Effector memory CD8-positive, alpha-beta T cell (primary cell): ENCODE measurements around the gene ZNF543.

Experiments used
- ATAC-seq: fragments of 150-1000 bp; cut with Tn5 transposase; replicated peaks from 2 replicates; pipeline ENCODE4 v1.10.0; 2021; ENCODE audit warnings: mild to moderate bottlenecking, moderate library complexity
- DNase-seq, 3 experiments: peaks; one replicate each; pipeline ENCODE4 v3.0.0; 2021
- H3K27ac Mint-ChIP-seq, 2 donors: one replicate each; pipeline ENCODE4 v1.8.0; 2022; ENCODE audit warnings: mild to moderate bottlenecking in 2 of 2, mixed read lengths in 2 of 2, moderate library complexity in 2 of 2
- H3K27me3 Mint-ChIP-seq, 2 donors: one replicate each; pipeline ENCODE4 v1.8.0; 2022; ENCODE audit warnings: mixed read lengths in 2 of 2
- H3K36me3 Mint-ChIP-seq: one replicate; pipeline ENCODE4 v1.8.0; 2022; ENCODE audit warnings: mild to moderate bottlenecking, moderate library complexity, mixed read lengths; ENCODE audit not compliant: insufficient read depth
- H3K4me1 Mint-ChIP-seq, 2 donors: one replicate each; pipeline ENCODE4 v1.8.0; 2022; ENCODE audit warnings: low read depth in 2 of 2, mixed read lengths in 2 of 2
- H3K4me3 Mint-ChIP-seq, 2 donors: one replicate each; pipeline ENCODE4 v1.8.0; 2022; ENCODE audit warnings: mild to moderate bottlenecking in 2 of 2, mixed read lengths in 2 of 2, moderate library complexity in 2 of 2
- H3K9me3 Mint-ChIP-seq, 2 donors: one replicate each; pipeline ENCODE4 v1.8.0; 2022; ENCODE audit warnings: mixed read lengths in 2 of 2

Gene ZNF543

GRCh38 chr19:57338877-57339276 is 18.6 kb downstream of the ZNF543 start:
- H3K4me3 Mint-ChIP-seq: no peak overlapping the region
- H3K27me3 Mint-ChIP-seq: no peaks in the 10 kb centered on the region
- H3K9me3 Mint-ChIP-seq: peaks cover 1 to 16% of the 10 kb centered on the region in 2 donors
- ATAC-seq (no peak), DNase-seq (no peak)
- no peaks in the 10 kb centered on the region for H3K4me1 Mint-ChIP-seq
- no peaks in the 10 kb centered on the region for H3K36me3 Mint-ChIP-seq
- H3K27ac Mint-ChIP-seq: no peak overlapping the region

GRCh38 chr19:57342582-57342981 is 22.3 kb downstream of the ZNF543 start:
- no peaks in the 10 kb centered on the region for H3K36me3 Mint-ChIP-seq
- H3K27ac Mint-ChIP-seq: no peak overlapping the region
- no peak overlapping the region for H3K4me3 Mint-ChIP-seq
- peaks cover 4 to 16% of the 10 kb centered on the region in 2 donors for H3K27me3 Mint-ChIP-seq
- DNase-seq (no peak), ATAC-seq (no peak)
- H3K4me1 Mint-ChIP-seq: no peaks in the 10 kb centered on the region
- H3K9me3 Mint-ChIP-seq: peaks cover 3 to 8% of the 10 kb centered on the region in 2 donors

- H3K4me1 Mint-ChIP-seq: peaks cover 24 to 29% of the 10 kb centered on the region in 2 donors
- H3K27ac Mint-ChIP-seq: no peak overlapping the region
- DNase-seq (no peak), ATAC-seq (no peak)
- H3K4me3 Mint-ChIP-seq: no peak overlapping the region
- H3K36me3 Mint-ChIP-seq: peaks cover 12% of the 10 kb centered on the region
- peaks cover 4 to 18% of the 10 kb centered on the region in 2 donors for H3K27me3 Mint-ChIP-seq
- peaks cover 12 to 27% of the 10 kb centered on the region in 2 donors for H3K9me3 Mint-ChIP-seq
Measured at GRCh38 chr19:57348136-57348535, 27.9 kb downstream of the ZNF543 start.

- Mint-ChIP-seq H3K27ac (peak within 1 kb of the TSS; percentile 95 to 98), H3K27me3 (peaks cover 4 to 16% of the 10 kb centered on the region in 2 donors), H3K36me3 (peaks cover 21% of the 10 kb centered on the region), H3K9me3 (peaks cover 23 to 45% of the 10 kb centered on the region in 2 donors), H3K4me1 (peaks cover 27 to 36% of the 10 kb centered on the region in 2 donors), H3K4me3 (peak within 1 kb of the TSS; percentile 97 to 99)
- peak; percentile 99 for ATAC-seq
- DNase-seq: peak; percentile 65 to 66 (median 66)
Measured at GRCh38 chr19:57350877-57351805, 30.9 kb downstream of the ZNF543 start, which contains the start of gene ZNF304. Gene ZNF304, plus strand, starts transcription at chr19:57351271. Its CDS starts 394 bp downstream, at chr19:57351665.

- Mint-ChIP-seq H3K36me3 (peaks cover 26% of the 10 kb centered on the region), H3K4me3 (peak overlapping the region; percentile 97 to 99), H3K27ac (peak overlapping the region; percentile 95 to 98), H3K27me3 (peaks cover 0 to 8% of the 10 kb centered on the region in 2 donors), H3K4me1 (peaks cover 27 to 36% of the 10 kb centered on the region in 2 donors), H3K9me3 (peaks cover 23 to 46% of the 10 kb centered on the region in 2 donors)
- no peak for DNase-seq
- no peak for ATAC-seq
Measured at GRCh38 chr19:57351867-57352266, 31.6 kb downstream of the ZNF543 start.

- peaks cover 25 to 30% of the 10 kb centered on the region in 2 donors for H3K4me1 Mint-ChIP-seq
- no peak for ATAC-seq
- H3K27ac Mint-ChIP-seq: no peak overlapping the region
- H3K9me3 Mint-ChIP-seq: peaks cover 25 to 41% of the 10 kb centered on the region in 2 donors
- DNase-seq: no peak
- no peak overlapping the region for H3K4me3 Mint-ChIP-seq
- peaks cover 27% of the 10 kb centered on the region for H3K36me3 Mint-ChIP-seq
- H3K27me3 Mint-ChIP-seq: no peaks in the 10 kb centered on the region
Measured at GRCh38 chr19:57355916-57356315, 35.6 kb downstream of the ZNF543 start.

GRCh38 chr19:57357406-57357805 is 37.1 kb downstream of the ZNF543 start:
- Mint-ChIP-seq H3K4me1 (peaks cover 10 to 15% of the 10 kb centered on the region in 2 donors), H3K27ac (no peak overlapping the region), H3K27me3 (no peaks in the 10 kb centered on the region), H3K9me3 (peaks cover 25 to 27% of the 10 kb centered on the region in 2 donors), H3K4me3 (no peak overlapping the region), H3K36me3 (peaks cover 22% of the 10 kb centered on the region)
- DNase-seq (no peak), ATAC-seq (no peak)

- Mint-ChIP-seq H3K27ac (no peak overlapping the region), H3K4me1 (peaks cover 15 to 16% of the 10 kb centered on the region in 2 donors), H3K4me3 (no peak overlapping the region), H3K27me3 (no peaks in the 10 kb centered on the region), H3K36me3 (peaks cover 34% of the 10 kb centered on the region), H3K9me3 (peaks cover 13 to 25% of the 10 kb centered on the region in 2 donors)
- ATAC-seq (no peak), DNase-seq (no peak)
Measured at GRCh38 chr19:57359300-57359699, 39.0 kb downstream of the ZNF543 start.

- peak overlapping the region; percentile 76 to 86 for H3K4me3 Mint-ChIP-seq
- DNase-seq (no peak), ATAC-seq (no peak)
- peaks cover 18% of the 10 kb centered on the region for H3K36me3 Mint-ChIP-seq
- H3K27me3 Mint-ChIP-seq: no peaks in the 10 kb centered on the region
- H3K9me3 Mint-ChIP-seq: peaks cover 5 to 11% of the 10 kb centered on the region in 2 donors
- H3K27ac Mint-ChIP-seq: peak overlapping the region; percentile 97 to 99
- peaks cover 15 to 16% of the 10 kb centered on the region in 2 donors for H3K4me1 Mint-ChIP-seq
Measured at GRCh38 chr19:57362419-57362818, 42.1 kb downstream of the ZNF543 start.

GRCh38 chr19:57362997-57363687 is 42.9 kb downstream of the ZNF543 start, which contains the start of the genes TRAPPC2B and ZNF547:
Gene TRAPPC2B, plus strand, starts transcription at chr19:57363551. Its CDS starts 1,283 bp downstream, at chr19:57364834.
Gene ZNF547, plus strand, starts transcription at chr19:57363551. Its CDS starts 5,005 bp downstream, at chr19:57368556.
- H3K9me3 Mint-ChIP-seq: peaks cover 4 to 11% of the 10 kb centered on the region in 2 donors
- DNase-seq (peak; percentile 96 to 99 (median 97)), ATAC-seq (peak; percentile 91)
- peak within 1 kb of the TSS; percentile 97 to 99 for H3K27ac Mint-ChIP-seq
- peaks cover 18% of the 10 kb centered on the region for H3K36me3 Mint-ChIP-seq
- H3K4me1 Mint-ChIP-seq: peaks cover 15 to 16% of the 10 kb centered on the region in 2 donors
- H3K4me3 Mint-ChIP-seq: peak within 1 kb of the TSS; percentile 76 to 86
- no peaks in the 10 kb centered on the region for H3K27me3 Mint-ChIP-seq

GRCh38 chr19:57363688-57364181 is 43.5 kb downstream of the ZNF543 start:
- Mint-ChIP-seq H3K4me3 (peak overlapping the region; percentile 76 to 86), H3K9me3 (peaks cover 4 to 15% of the 10 kb centered on the region in 2 donors), H3K4me1 (peaks cover 15 to 16% of the 10 kb centered on the region in 2 donors), H3K27me3 (no peaks in the 10 kb centered on the region), H3K27ac (peak overlapping the region; percentile 97 to 99), H3K36me3 (peaks cover 18% of the 10 kb centered on the region)
- DNase-seq (no peak), ATAC-seq (peak; percentile 7)

- DNase-seq (no peak), ATAC-seq (no peak)
- Mint-ChIP-seq H3K27me3 (no peaks in the 10 kb centered on the region), H3K36me3 (peaks cover 15% of the 10 kb centered on the region), H3K9me3 (peaks cover 0 to 42% of the 10 kb centered on the region in 2 donors), H3K4me1 (peaks cover 15 to 16% of the 10 kb centered on the region in 2 donors), H3K4me3 (no peak overlapping the region), H3K27ac (no peak overlapping the region)
Measured at GRCh38 chr19:57366776-57367175, 46.5 kb downstream of the ZNF543 start.

GRCh38 chr19:57374179-57374578 is 53.9 kb downstream of the ZNF543 start:
- Mint-ChIP-seq H3K27me3 (no peaks in the 10 kb centered on the region), H3K27ac (no peak overlapping the region), H3K9me3 (peaks cover 4 to 42% of the 10 kb centered on the region in 2 donors), H3K4me1 (no peaks in the 10 kb centered on the region), H3K4me3 (no peak overlapping the region), H3K36me3 (peaks cover 9% of the 10 kb centered on the region)
- ATAC-seq: no peak
- no peak for DNase-seq
